PC-9 (cell line): ENCODE results near the gene THOC6. TPM values are rescaled to one million over a fixed set of nuclear protein-coding genes. Genes with fewer than 3 reads are reported as not detected.

Experiments used
- BruUV-seq: library from RNA; stranded (reverse); fragments of 400-500 nt; replicated peaks from 2 replicates; lab custom pipeline; 2021; lab: Mats Ljungman, UMichigan
- CTCF ChIA-PET: fragments of 300-600 bp; sonication (Branson Sonifier 250); formaldehyde crosslinking; loops from one replicate; lab custom pipeline; 2022; ENCODE audit warnings: antibody characterized with exemption; lab: Charles Lee
- POLR2A ChIA-PET: fragments of 300-600 bp; sonication (Branson Sonifier 250); formaldehyde crosslinking; loops from one replicate; lab custom pipeline; 2022; ENCODE audit warnings: antibody characterized with exemption; ENCODE audit not compliant: unreplicated experiment; lab: Charles Lee
- DNase-seq, 2 experiments: peaks; one replicate each; pipeline versions ENCODE4 v3.0.0 to v3.0.0-alpha.2; 2015 to 2022; ENCODE audit warnings: mixed read lengths in 1 of 2
- H2AFZ ChIP-seq: fragments of 200-600 bp; sonication (generic); 2 replicates; pipeline ENCODE4 v1.8.1; 2017; ENCODE audit warnings: antibody characterized with exemption
- H3F3A ChIP-seq: fragments of 200-600 bp; sonication (generic); 2 replicates; pipeline ENCODE4 v1.8.1; 2017; ENCODE audit warnings: antibody characterized with exemption, mild to moderate bottlenecking, low read depth; ENCODE audit not compliant: insufficient read depth
- H3K27ac ChIP-seq: fragments of 200-600 bp; sonication (generic); 2 replicates; pipeline ENCODE4 v1.6.1; 2016; ENCODE audit warnings: mixed run types
- H3K27me3 ChIP-seq: fragments of 200-600 bp; sonication (generic); 2 replicates; pipeline ENCODE4 v1.6.1; 2016; ENCODE audit warnings: low read depth, mixed run types; ENCODE audit not compliant: insufficient read depth
- H3K36me3 ChIP-seq: fragments of 200-600 bp; sonication (generic); 2 replicates; pipeline ENCODE4 v1.6.1; 2016; ENCODE audit warnings: low read depth, mixed run types
- H3K4me1 ChIP-seq: fragments of 200-600 bp; sonication (generic); replicated peaks from 2 replicates; pipeline ENCODE4 v1.6.1; 2016; ENCODE audit warnings: mixed run types; ENCODE audit not compliant: insufficient read depth
- H3K4me2 ChIP-seq: fragments of 200-600 bp; sonication (generic); 2 replicates; pipeline ENCODE4 v1.6.1; 2017; ENCODE audit warnings: mixed run types
- H3K4me3 ChIP-seq: fragments of 200-600 bp; sonication (generic); 2 replicates; pipeline ENCODE4 v1.6.1; 2016; ENCODE audit warnings: mixed run types
- H3K79me2 ChIP-seq: fragments of 200-600 bp; sonication (generic); 2 replicates; pipeline ENCODE4 v1.6.1; 2017; ENCODE audit warnings: low read depth, mixed run types
- H3K9me2 ChIP-seq: fragments of 200-600 bp; sonication (generic); 2 replicates; pipeline ENCODE4 v1.8.1; 2017; ENCODE audit warnings: mild to moderate bottlenecking; ENCODE audit not compliant: insufficient read depth
- H3K9me3 ChIP-seq: fragments of 200-600 bp; sonication (generic); 2 replicates; pipeline ENCODE4 v1.8.1; 2016; ENCODE audit warnings: low read depth; ENCODE audit not compliant: insufficient read depth
- H4K20me1 ChIP-seq: fragments of 200-600 bp; sonication (generic); 2 replicates; pipeline ENCODE4 v1.8.1; 2017; ENCODE audit not compliant: insufficient read depth
- CTCF ChIP-seq: fragments of 200-600 bp; sonication (generic); conservative IDR thresholded peaks from 2 replicates; pipeline ENCODE4 v1.6.1; 2017; ENCODE audit warnings: mixed run types, antibody characterized with exemption, mild to moderate bottlenecking, moderate library complexity
- EZH2 ChIP-seq: fragments of 200-600 bp; sonication (generic); IDR thresholded peaks from 2 replicates; pipeline ENCODE4 v1.8.0; 2017; ENCODE audit warnings: antibody characterized with exemption, low read depth
- intact Hi-C: fragments of 100-400 bp; cut with micrococcal nuclease; formaldehyde crosslinking; loops from one replicate; pipeline ENCODE4 v1.10.0; 2022; ENCODE audit not compliant: unreplicated experiment
- total RNA-seq: library from RNA; stranded (reverse); gene quantifications from 2 replicates; pipeline ENCODE4 v1.2.3, GENCODE V29; 2021

The THOC6 gene
- total RNA-seq, 1 experiment from 2014 or later, result 69.9 TPM

GRCh38 chr16:3013491-3013951 is 10.3 kb upstream of the THOC6 start:
- H3K9me2 ChIP-seq, result no peaks in the 10 kb centered on the region
- no peaks in the 10 kb centered on the region for H3K9me3 ChIP-seq
- peak overlapping the region; percentile 71 for H3K4me2 ChIP-seq
- H2AFZ ChIP-seq, result peak overlapping the region; percentile 62
- H3F3A ChIP-seq, result peaks cover 71% of the 10 kb centered on the region
- ChIA-PET CTCF (interaction anchor here (0.6 to 0.7 kb wide), 2 partner anchors 14 to 15 kb away, joined by 5 to 6 read pairs; no protein-coding TSS in a partner anchor), POLR2A (interaction anchor here (0.6 to 1.8 kb wide), 2 partner anchors 9 to 32 kb away, joined by 4 to 25 read pairs; partner anchors contain the start of genes HCFC1R1, THOC6 and TNFRSF12A)
- peaks cover 7% of the 10 kb centered on the region; the same call in 1 of the 2 replicates for H3K79me2 ChIP-seq
- H3K36me3 ChIP-seq, result no peaks in the 10 kb centered on the region
- H3K27me3 ChIP-seq, result no peaks in the 10 kb centered on the region
- TF ChIP-seq EZH2, result no peak
- peak; percentile 26; the same call in 1 of the 2 replicates for TF ChIP-seq CTCF
- H4K20me1 ChIP-seq, result no peaks in the 10 kb centered on the region
- peak in 1 of 2 experiments; percentile 68 for DNase-seq
- peak overlapping the region; percentile 37; the same call in 1 of the 2 replicates for H3K4me3 ChIP-seq
- intact Hi-C loops, result no loop called here
- no TSS peak for BruUV-seq
- peaks cover 65% of the 10 kb centered on the region for H3K4me1 ChIP-seq
- H3K27ac ChIP-seq, result peak overlapping the region; percentile 86

GRCh38 chr16:3013998-3014690 is 9.7 kb upstream of the THOC6 start:
- Histone ChIP-seq H3K9me2 (no peaks in the 10 kb centered on the region), H3K36me3 (no peaks in the 10 kb centered on the region), H3F3A (peaks cover 65% of the 10 kb centered on the region), H3K4me2 (peak overlapping the region; percentile 71), H3K9me3 (no peaks in the 10 kb centered on the region), H3K27ac (peak overlapping the region; percentile 86), H3K79me2 (peaks cover 7% of the 10 kb centered on the region; the same call in 1 of the 2 replicates), H2AFZ (no peak overlapping the region), H3K4me1 (peaks cover 59% of the 10 kb centered on the region), H3K4me3 (no peak overlapping the region), H3K27me3 (no peaks in the 10 kb centered on the region), H4K20me1 (no peaks in the 10 kb centered on the region)
- intact Hi-C loops, result no loop called here
- BruUV-seq, result TSS peak; percentile 52
- CTCF ChIA-PET, result interaction anchor here (0.7 kb wide), 2 partner anchors 14 to 80 kb away, joined by 3 to 5 read pairs; no protein-coding TSS in a partner anchor
- POLR2A ChIA-PET, result interaction anchor here (0.6 kb wide), 1 partner anchor 33 kb away, joined by 4 read pairs; no protein-coding TSS in a partner anchor
- no peak for TF ChIP-seq CTCF
- TF ChIP-seq EZH2, result no peak
- DNase-seq, result no peak

GRCh38 chr16:3014971-3015370 is 8.9 kb upstream of the THOC6 start:
- no peak overlapping the region; the same call in 1 of the 2 replicates for H3K4me2 ChIP-seq
- no peaks in the 10 kb centered on the region for H3K9me2 ChIP-seq
- no peaks in the 10 kb centered on the region for H3K36me3 ChIP-seq
- peaks cover 53% of the 10 kb centered on the region for H3K4me1 ChIP-seq
- POLR2A ChIA-PET, result interaction anchor here (0.6 kb wide), 1 partner anchor 9 kb away, joined by 3 read pairs; the partner anchor contains the start of gene HCFC1R1
- CTCF ChIA-PET, result interaction anchor here (0.7 kb wide), 1 partner anchor 79 kb away, joined by 3 read pairs; no protein-coding TSS in a partner anchor
- no TSS peak for BruUV-seq
- no peaks in the 10 kb centered on the region for H3K9me3 ChIP-seq
- no peak for TF ChIP-seq EZH2
- no peak for TF ChIP-seq CTCF
- no peak overlapping the region for H2AFZ ChIP-seq
- DNase-seq, result peak in 1 of 2 experiments; percentile 4
- no peak overlapping the region for H3K4me3 ChIP-seq
- H3K27me3 ChIP-seq, result no peaks in the 10 kb centered on the region
- intact Hi-C loops, result no loop called here
- H3F3A ChIP-seq, result peaks cover 59% of the 10 kb centered on the region; the same call in 1 of the 2 replicates
- H4K20me1 ChIP-seq, result no peaks in the 10 kb centered on the region
- H3K79me2 ChIP-seq, result peaks cover 7% of the 10 kb centered on the region; the same call in 1 of the 2 replicates
- no peak overlapping the region for H3K27ac ChIP-seq
